ENCODE data around the gene DAD1. TPM values are rescaled to one million over a fixed set of nuclear protein-coding genes. Genes with fewer than 3 reads are reported as not detected.
"Not testable (repeated sequence)": the region's sequence is repeated elsewhere in the genome, so short reads cannot be mapped to it uniquely, and the experiment has no call there.

The DAD1 gene
- total RNA-seq, 1 donor, result 564 TPM

- peak; percentile 64 for TF ChIP-seq CTCF (IDR thresholded peaks at IDR 0.05; ENCODE audit: insufficient read depth, low read length)
- no peak overlapping the region for H3K4me3 ChIP-seq (ENCODE audit: low read depth, low read length)
- peak; percentile 89 for DNase-seq (ENCODE audit: low read depth)
Measured at GRCh38 chr14:22570132-22570949, 18.7 kb downstream of the DAD1 start.

- no peak for TF ChIP-seq CTCF (IDR thresholded peaks at IDR 0.05; ENCODE audit: insufficient read depth, low read length)
- DNase-seq (ENCODE audit: low read depth), result no peak
- H3K4me3 ChIP-seq (ENCODE audit: low read depth, low read length), result no peak overlapping the region
Measured at GRCh38 chr14:22569737-22570131, 19.3 kb downstream of the DAD1 start.

GRCh38 chr14:22569106-22569736 is 19.8 kb downstream of the DAD1 start:
- DNase-seq (ENCODE audit: low read depth), result no peak
- no peak for TF ChIP-seq CTCF (IDR thresholded peaks at IDR 0.05; ENCODE audit: insufficient read depth, low read length)
- no peak overlapping the region for H3K4me3 ChIP-seq (ENCODE audit: low read depth, low read length)

GRCh38 chr14:22567437-22567836 is 21.6 kb downstream of the DAD1 start:
- TF ChIP-seq CTCF (IDR thresholded peaks at IDR 0.05; ENCODE audit: insufficient read depth, low read length), result no peak
- DNase-seq (ENCODE audit: low read depth), result no peak
- no peak overlapping the region for H3K4me3 ChIP-seq (ENCODE audit: low read depth, low read length)

GRCh38 chr14:22566845-22567244 is 22.2 kb downstream of the DAD1 start:
- H3K4me3 ChIP-seq (ENCODE audit: low read depth, low read length), result no peak overlapping the region
- no peak for TF ChIP-seq CTCF (IDR thresholded peaks at IDR 0.05; ENCODE audit: insufficient read depth, low read length)
- DNase-seq (ENCODE audit: low read depth), result no peak

GRCh38 chr14:22566266-22566665 is 22.8 kb downstream of the DAD1 start:
- H3K4me3 ChIP-seq (ENCODE audit: low read depth, low read length); DNase-seq (ENCODE audit: low read depth): not testable (repeated sequence)

GRCh38 chr14:22565391-22565945 is 23.6 kb downstream of the DAD1 start:
- no peak for DNase-seq (ENCODE audit: low read depth)
- no peak overlapping the region for H3K4me3 ChIP-seq (ENCODE audit: low read depth, low read length)
- TF ChIP-seq CTCF (IDR thresholded peaks at IDR 0.05; ENCODE audit: insufficient read depth, low read length), result no peak
